ENCODE data around the gene RAB3B.
"Not testable (repeated sequence)": the region's sequence is repeated elsewhere in the genome, so short reads cannot be mapped to it uniquely, and the experiment has no call there.

Gene RAB3B

DNA sequence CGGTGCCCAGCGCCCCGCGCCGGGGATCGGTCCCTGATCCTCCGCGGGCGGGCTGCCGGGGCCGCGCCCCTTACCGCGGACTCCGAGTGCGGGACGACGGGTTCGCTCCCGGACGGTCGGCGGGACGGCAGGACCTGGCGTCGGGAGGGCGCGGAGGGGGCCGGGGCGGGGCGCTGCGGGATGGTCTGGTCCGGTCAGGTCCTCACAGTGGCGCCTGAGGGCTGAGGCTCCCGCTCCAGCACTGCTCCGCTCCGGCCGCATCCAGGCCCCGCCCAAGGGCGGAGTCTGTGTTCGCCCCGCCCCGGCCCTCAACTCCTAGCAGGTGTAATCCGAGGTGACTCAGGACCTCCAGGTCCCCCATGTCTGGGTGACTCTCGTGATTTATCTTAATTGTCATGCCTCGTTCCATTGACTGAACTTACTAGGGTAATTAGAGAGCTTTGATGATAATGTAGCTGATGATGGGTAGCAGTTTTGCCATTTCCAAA, at the start of gene RAB3B:
TSS of gene RAB3B (minus strand) at position 223 of the 488 bp plus-strand sequence. CDS start 13,583 bp downstream, outside the sequence.
- peak; percentile 63 for DNase-seq

DNA sequence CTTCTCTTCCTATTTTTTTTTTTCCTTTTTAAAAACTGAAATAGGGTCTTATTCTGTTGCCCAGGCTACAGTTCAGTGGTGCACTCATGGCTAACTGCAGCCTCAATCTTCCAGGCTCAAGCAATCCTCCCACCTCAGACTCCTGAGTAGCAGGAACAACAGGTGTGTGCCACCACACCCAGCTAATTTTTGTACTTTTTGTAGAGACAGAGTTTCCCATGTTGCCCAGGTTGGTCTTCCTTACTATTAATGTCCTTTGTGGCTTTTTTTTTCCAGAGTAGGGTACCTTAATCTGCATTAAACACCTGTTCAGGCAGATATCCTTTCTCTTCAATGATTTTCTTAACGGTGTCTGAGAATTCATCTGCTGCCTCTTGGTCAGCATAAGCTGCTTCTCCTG, 47.4 kb upstream of the RAB3B start:
- no peak for DNase-seq

DNA sequence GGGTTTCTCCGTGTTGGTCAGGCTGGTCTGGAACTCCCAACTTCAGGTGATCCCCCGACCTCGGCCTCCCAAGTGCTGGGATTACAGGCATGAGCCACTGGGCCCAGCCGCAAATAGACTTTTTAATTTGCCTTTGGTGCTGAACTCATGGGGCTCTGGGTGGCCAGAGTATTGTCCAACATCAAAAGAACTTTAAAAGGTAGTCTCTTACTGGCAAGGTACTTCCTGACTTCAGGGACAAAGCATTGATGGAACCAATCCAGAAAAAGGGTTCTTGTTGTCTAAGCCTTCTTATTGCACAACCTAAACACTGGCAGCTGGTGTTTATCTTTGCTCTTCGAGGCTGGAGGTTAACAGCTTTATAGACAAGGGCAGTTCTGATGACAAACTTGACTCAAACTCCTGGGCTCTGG, 46.9 kb upstream of the RAB3B start:
- no peak for DNase-seq

GRCh38 chr1:52034050-52034384, 43.5 kb upstream of the RAB3B start:
- DNase-seq: no peak

- DNase-seq: peak; percentile 91
Observed at GRCh38 chr1:52033190-52034049, 42.9 kb upstream of the RAB3B start, which contains the start of gene KTI12. KTI12 (minus strand) TSS chr1:52033810; CDS start chr1:52033761, 49 bp downstream.

DNA sequence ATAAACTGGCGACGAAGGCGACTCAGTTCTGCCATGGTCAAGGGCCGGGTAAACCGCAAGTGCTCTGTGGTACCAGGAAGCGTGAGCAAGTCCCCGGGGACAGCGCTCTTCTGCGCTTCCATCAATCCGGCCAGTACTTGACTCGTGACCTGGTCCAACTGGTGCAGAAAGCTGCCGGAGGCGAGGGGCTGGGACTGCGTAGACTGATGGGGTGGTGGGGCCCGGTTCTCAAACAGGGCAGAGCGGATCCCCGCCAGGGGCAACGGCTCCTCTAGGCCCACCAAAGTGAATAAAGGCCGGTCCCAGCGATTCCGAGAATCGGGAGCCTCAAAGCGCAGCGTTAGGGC, 42.3 kb upstream of the RAB3B start:
- DNase-seq: peak; percentile 32

GRCh38 chr1:52032124-52032784, 41.8 kb upstream of the RAB3B start:
- no peak for DNase-seq

GRCh38 chr1:52028839-52029238, 38.3 kb upstream of the RAB3B start:
- not testable (repeated sequence) for DNase-seq

GRCh38 chr1:52028328-52028727, 37.8 kb upstream of the RAB3B start:
- DNase-seq: no peak

- DNase-seq: no peak
Observed at GRCh38 chr1:52026278-52026677, 35.8 kb upstream of the RAB3B start.

- DNase-seq: no peak
Observed at GRCh38 chr1:52022133-52022532, 31.6 kb upstream of the RAB3B start.

DNA sequence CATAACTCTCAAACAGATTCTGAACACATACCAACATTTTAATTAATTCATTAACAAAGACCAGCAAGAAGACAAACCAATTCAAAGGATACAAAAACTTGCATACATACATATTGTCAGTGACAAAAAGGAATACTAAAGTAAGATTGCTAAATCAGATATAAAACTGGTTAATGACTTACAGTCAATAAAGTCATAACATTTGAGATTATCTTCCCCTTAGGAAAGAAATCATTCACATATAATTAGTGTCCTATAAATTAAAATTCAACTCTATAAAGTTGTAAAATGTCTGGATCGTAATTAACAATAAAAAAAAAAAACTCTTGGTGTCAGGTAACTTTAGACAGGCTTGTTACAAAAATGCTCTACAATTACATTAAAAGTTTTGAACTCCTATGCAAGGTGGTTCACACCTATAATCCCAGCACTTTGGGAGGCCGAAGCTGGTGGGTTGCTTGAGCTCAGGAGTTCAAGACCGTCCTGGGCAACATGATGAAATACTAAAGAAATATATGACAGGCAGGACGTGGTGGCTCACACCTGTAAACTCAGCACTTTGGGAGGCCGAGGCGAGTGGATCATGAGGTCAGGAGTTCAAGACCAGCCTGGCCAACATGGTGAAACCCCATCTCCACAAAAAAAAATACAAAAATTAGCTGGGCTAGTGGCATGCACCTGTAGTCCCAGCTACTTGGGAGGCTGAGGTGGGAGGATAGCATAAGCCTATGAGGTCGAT, 17.7 kb upstream of the RAB3B start:
- no peak for DNase-seq

GRCh38 chr1:52007215-52008002, 16.9 kb upstream of the RAB3B start:
- DNase-seq: no peak

GRCh38 chr1:52006081-52006553, 15.6 kb upstream of the RAB3B start:
- not testable (repeated sequence) for DNase-seq

GRCh38 chr1:52005548-52005947, 15.0 kb upstream of the RAB3B start:
- DNase-seq: not testable (repeated sequence)

GRCh38 chr1:52003877-52004276, 13.4 kb upstream of the RAB3B start:
- no peak for DNase-seq

DNA sequence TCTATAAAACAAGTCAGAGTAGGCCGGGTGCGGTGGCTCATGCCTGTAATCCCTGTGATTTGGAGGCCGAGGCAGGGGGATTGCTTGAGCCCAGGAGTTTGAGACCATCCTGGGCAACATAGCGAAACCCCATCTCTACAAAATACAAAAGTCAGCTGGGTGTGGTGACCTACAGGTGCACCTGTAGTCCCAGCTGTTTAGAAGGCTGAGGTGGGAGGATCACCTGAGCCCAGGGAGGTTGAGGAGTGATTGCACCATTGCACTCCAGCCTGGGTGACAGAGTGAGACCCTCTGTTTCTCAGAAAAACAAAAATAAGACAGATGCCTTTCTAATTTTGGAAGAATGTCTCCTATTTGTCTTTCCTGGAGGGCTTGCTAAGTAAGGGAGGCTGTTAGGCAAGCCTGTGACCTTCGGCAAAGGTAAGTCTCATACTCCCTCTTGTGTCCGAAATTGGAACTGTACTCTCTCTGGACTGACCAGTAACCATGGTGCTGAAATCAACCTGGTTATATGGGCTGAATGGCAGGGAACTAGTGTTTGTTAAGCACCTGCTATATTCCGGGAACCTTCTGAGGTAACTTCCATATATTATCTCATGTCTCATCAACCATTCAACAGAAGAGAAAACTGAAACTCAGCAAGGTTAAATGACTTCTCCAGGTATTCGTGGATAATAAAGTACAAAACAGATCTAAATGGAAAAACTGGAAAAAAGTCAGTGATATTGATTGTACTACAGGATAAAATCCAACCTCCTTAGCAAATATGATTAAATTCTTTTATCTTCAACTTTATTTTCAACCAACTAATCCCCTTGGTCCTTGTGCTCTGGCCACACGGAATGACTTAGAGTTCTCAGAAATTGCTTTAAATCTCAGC, 11.8 kb upstream of the RAB3B start:
- DNase-seq: peak; percentile 84

DNA sequence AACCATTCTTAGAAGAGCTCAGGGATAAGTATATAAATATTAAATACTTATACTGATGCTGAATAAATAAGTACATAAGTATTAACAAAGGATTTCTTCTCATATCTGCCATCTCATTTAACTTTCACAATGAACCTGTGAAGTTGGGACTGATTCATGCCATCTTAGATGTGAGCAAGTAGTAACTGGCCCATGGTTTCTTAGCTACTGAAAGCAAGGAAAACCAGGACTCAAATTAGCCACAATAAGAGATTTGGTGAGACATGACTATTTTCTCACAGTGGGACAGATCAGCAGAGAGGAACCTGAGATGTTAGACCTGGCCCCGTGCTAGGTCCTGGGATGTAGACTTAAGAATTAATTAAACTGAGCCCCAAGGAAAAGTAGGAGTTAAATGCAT, 8.2 kb upstream of the RAB3B start:
- DNase-seq: no peak

- DNase-seq: no peak
Observed at GRCh38 chr1:51997974-51998382, 7.5 kb upstream of the RAB3B start.

DNA sequence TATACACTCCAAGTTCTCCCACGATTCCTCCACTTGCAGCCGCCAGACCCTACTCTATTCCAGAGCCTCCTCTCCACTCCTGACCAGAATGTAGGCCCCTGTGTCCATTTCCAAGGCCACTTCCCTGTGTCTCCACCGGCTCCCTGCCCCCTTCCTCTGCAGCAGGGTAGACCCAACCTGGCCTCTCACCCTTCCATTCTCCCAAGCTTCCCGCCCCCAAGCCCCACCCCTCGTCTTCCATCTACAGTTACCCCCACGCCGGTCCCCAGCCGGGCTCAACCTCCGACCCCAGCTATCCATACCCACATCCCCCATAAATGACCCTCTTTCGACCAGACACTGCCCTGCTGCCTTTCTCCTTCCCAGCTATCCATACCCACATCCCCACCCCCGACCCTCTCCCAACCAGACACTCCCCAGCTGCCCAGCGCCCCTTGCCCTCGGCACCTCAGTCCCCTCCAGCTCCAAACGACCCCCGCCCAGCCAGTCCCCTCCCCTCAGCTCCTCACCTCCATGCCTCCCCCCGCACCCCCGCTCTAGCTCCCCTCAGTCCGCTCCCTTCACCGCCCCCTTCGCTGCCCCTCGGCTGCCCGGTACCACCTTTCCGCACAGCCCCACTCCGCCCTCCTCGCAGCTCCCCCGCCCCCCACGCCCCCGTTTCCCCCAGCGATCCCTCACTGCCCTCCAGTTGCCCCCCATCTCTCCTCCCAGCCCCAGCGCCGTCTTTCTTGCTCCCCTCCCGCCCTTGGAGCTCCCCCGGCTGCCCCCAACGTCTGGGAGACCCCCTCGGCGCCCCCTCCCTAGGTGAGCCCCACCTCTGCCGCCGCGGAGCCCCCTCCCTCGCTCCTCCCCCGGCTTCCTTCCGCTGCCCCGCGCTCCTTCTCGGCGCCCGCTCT, 670 bp downstream of the RAB3B start:
- no peak for DNase-seq
